ENCODE measurements around the gene SLC25A1. TPM values are rescaled to one million over a fixed set of nuclear protein-coding genes. Genes with fewer than 3 reads are reported as not detected.

SLC25A1 gene
- total RNA-seq, 1 experiment from 2014 or later, result 120 TPM

DNA sequence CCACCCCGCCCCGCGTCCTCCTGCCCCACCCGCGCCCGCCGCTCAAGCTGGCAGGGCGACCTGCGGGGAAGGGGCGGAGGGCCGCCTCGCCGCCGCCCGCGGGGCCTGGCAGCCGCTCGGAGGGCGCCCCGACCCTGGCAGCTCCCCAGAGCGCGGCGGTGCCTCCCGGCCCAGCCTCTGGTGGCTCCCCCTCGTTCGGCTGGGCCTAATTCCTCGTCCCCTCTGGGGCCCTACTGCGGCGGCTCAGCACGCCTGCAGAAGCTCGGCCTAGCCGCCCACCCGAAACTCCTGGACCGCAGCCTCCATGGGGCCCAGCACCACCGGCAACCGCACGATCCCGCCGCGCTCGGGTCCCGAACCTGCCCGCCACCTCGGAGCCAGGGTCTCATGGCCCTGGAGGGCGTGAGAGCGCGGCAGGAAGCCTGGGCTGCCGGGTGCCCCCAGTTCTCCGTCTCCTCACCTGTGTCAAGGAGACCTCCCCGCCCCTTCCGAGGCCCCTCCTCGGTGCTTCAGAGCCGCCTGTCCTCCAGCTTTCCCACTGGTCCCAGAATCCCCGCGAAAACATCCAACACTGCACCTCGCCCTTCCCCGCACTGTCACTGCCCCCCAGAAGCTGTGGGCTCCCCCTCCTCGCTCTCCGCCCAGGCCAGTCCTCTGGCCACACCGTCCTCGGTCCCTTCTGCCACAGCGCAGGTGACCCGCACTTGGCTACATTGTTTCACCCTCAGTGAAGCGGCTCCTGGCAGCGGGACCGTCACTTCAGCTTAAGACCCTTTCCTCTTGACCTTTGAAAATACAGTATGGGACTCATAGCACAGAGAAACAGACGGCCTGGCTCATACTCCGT, 27.8 kb downstream of the SLC25A1 start:
- H3K9me3 Mint-ChIP-seq (ENCODE audit: low read depth, unreplicated experiment), result no peaks in the 10 kb centered on the region
- CTCF ChIA-PET, result no interaction called here
- no peak overlapping the region for H3K27ac Mint-ChIP-seq (ENCODE audit: unreplicated experiment)
- intact Hi-C loops (cut with micrococcal nuclease; ENCODE audit: unreplicated experiment), result no loop called here
- DNase-seq, result no peak
- H3K36me3 Mint-ChIP-seq (ENCODE audit: insufficient read depth, unreplicated experiment), result no peaks in the 10 kb centered on the region
- TF ChIP-seq, protein P1, sequence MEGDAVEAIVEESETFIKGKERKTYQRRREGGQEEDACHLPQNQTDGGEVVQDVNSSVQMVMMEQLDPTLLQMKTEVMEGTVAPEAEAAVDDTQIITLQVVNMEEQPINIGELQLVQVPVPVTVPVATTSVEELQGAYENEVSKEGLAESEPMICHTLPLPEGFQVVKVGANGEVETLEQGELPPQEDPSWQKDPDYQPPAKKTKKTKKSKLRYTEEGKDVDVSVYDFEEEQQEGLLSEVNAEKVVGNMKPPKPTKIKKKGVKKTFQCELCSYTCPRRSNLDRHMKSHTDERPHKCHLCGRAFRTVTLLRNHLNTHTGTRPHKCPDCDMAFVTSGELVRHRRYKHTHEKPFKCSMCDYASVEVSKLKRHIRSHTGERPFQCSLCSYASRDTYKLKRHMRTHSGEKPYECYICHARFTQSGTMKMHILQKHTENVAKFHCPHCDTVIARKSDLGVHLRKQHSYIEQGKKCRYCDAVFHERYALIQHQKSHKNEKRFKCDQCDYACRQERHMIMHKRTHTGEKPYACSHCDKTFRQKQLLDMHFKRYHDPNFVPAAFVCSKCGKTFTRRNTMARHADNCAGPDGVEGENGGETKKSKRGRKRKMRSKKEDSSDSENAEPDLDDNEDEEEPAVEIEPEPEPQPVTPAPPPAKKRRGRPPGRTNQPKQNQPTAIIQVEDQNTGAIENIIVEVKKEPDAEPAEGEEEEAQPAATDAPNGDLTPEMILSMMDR (IDR thresholded peaks at IDR 0.05; ENCODE audit: unreplicated experiment), result no peak
- H3K27me3 Mint-ChIP-seq (ENCODE audit: unreplicated experiment), result peaks cover 69% of the 10 kb centered on the region
- no peak overlapping the region for H3K4me3 Mint-ChIP-seq (ENCODE audit: low read depth, unreplicated experiment)
- BruUV-seq (replicated peaks), result no TSS peak
- no peaks in the 10 kb centered on the region for H3K4me1 Mint-ChIP-seq (ENCODE audit: low read depth, unreplicated experiment)

DNA sequence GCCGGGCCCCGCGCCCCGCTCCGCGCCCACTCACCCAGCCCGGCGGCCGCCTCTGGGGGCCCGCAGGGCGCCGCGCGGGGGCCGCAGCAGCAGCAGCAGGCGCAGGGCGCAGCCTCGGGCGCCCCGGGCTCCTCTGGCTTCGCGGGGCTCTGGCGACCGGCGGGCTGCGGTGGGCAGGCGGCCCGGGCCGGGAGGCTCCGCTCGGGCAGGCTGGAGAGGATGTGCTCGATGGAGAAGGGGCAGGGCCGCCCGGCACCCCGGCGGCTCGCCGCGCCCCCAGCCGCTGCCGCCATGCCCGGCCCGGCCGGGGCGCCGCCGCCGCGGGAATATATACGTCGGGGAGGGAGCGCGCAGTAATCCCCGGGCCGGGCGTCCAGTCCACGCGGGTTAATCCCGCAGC, 28.5 kb downstream of the SLC25A1 start, which contains the start of gene GSC2:
TSS of gene GSC2 (minus strand) at position 302 of the 400 bp plus-strand sequence. CDS start at position 293, 9 bp downstream.
- BruUV-seq (replicated peaks), result no TSS peak
- H3K4me3 Mint-ChIP-seq (ENCODE audit: low read depth, unreplicated experiment), result no peak within 1 kb of the TSS
- intact Hi-C loops (cut with micrococcal nuclease; ENCODE audit: unreplicated experiment), result no loop called here
- H3K4me1 Mint-ChIP-seq (ENCODE audit: low read depth, unreplicated experiment), result no peaks in the 10 kb centered on the region
- CTCF ChIA-PET, result no interaction called here
- no peaks in the 10 kb centered on the region for H3K9me3 Mint-ChIP-seq (ENCODE audit: low read depth, unreplicated experiment)
- no peak within 1 kb of the TSS for H3K27ac Mint-ChIP-seq (ENCODE audit: unreplicated experiment)
- peaks cover 69% of the 10 kb centered on the region for H3K27me3 Mint-ChIP-seq (ENCODE audit: unreplicated experiment)
- TF ChIP-seq, protein P1 (IDR thresholded peaks at IDR 0.05; ENCODE audit: unreplicated experiment), result no peak
- no peak for DNase-seq
- no peaks in the 10 kb centered on the region for H3K36me3 Mint-ChIP-seq (ENCODE audit: insufficient read depth, unreplicated experiment)

DNA sequence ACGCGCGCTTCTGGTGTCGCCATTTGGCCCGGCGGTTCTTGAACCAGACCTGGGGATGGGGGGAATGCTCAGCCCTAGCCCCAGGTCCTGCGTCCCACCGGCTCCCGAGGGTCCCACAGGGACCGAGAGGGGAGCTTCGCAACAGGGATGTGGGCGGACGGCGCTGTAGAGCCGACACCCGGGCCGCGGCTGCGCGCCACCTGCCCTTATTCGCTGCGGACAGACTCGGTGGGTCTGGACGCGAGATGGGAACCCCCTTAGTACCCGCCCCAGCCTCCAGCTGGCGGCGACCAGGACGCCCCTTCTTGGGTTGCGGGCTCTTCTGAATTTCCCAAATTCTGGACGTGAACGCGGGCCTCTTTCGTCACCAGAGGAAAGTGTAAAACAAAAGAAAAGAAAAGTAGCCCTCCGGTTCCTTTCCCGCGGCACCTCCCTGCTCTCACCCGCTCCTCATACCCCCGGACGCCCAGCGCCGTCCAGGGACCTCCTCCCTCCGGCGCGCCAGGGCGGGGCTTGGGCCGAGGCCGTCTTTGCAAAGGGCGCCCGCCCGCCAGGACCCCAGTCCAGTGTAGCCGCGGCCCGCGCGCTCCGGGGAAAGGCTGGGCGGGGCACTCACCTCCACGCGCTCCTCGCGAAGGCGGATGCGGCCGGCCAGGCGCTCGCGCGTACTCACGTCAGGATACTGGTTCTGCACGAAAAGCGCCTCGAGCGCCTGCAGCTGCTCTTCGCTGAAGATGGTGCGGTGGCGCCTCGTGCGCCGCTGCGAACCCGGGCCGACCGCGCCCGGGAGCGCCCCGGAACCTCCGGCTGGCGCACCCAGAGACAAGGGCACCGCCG, 29.3 kb downstream of the SLC25A1 start:
- Mint-ChIP-seq H3K4me3 (ENCODE audit: low read depth, unreplicated experiment) (no peak overlapping the region), H3K36me3 (ENCODE audit: insufficient read depth, unreplicated experiment) (peaks cover 5% of the 10 kb centered on the region), H3K27ac (ENCODE audit: unreplicated experiment) (no peak overlapping the region), H3K27me3 (ENCODE audit: unreplicated experiment) (peaks cover 66% of the 10 kb centered on the region), H3K4me1 (ENCODE audit: low read depth, unreplicated experiment) (peaks cover 2% of the 10 kb centered on the region), H3K9me3 (ENCODE audit: low read depth, unreplicated experiment) (no peaks in the 10 kb centered on the region)
- TF ChIP-seq, protein P1 (IDR thresholded peaks at IDR 0.05; ENCODE audit: unreplicated experiment), result no peak
- no TSS peak for BruUV-seq (replicated peaks)
- CTCF ChIA-PET, result no interaction called here
- no peak for DNase-seq
- intact Hi-C loops (cut with micrococcal nuclease; ENCODE audit: unreplicated experiment), result no loop called here

DNA sequence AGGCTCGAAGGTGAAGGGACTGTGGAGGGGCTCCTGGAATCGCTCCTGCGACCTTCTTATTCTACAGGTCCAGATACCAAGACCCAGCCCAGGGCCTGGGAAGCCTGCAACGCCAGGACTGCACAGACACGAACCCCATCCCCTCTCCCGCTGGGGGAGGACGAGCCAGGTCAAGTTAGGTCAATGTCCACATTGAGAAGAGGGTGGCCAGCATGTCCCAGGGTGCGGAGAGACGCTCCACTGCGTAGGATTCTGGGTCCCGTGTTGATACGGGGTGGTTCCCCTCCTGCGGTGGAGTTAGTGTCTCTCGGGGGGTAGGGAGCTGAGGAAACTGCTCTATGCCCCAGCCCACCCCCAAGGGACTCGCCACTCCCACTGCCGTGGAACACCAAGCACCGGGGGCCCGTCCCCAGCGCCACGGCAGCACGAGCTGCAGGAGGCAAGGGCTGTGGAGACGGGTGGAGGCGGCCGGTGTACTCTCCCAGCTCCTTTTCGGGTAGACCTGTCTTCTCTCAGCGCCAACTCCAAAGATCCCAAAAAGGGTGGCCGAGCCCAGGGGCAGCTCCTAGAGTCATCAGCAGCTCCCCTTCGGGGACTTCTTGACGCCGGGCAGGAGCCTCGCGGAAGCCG, 30.0 kb downstream of the SLC25A1 start:
- Mint-ChIP-seq H3K27me3 (ENCODE audit: unreplicated experiment) (peaks cover 59% of the 10 kb centered on the region), H3K27ac (ENCODE audit: unreplicated experiment) (no peak overlapping the region), H3K9me3 (ENCODE audit: low read depth, unreplicated experiment) (no peaks in the 10 kb centered on the region), H3K4me3 (ENCODE audit: low read depth, unreplicated experiment) (no peak overlapping the region), H3K4me1 (ENCODE audit: low read depth, unreplicated experiment) (peaks cover 9% of the 10 kb centered on the region), H3K36me3 (ENCODE audit: insufficient read depth, unreplicated experiment) (peaks cover 13% of the 10 kb centered on the region)
- no peak for DNase-seq
- intact Hi-C loops (cut with micrococcal nuclease; ENCODE audit: unreplicated experiment), result no loop called here
- CTCF ChIA-PET, result interaction anchor here (0.6 kb wide), 1 partner anchor 255 kb away, joined by 3 read pairs; no protein-coding TSS in a partner anchor
- TF ChIP-seq, protein P1 (IDR thresholded peaks at IDR 0.05; ENCODE audit: unreplicated experiment), result no peak
- BruUV-seq (replicated peaks), result no TSS peak
